GM21381 (cell line): ENCODE results near the gene GFOD2.
"Not testable (repeated sequence)": the region's sequence is repeated elsewhere in the genome, so short reads cannot be mapped to it uniquely, and the experiment has no call there.

Experiments used
- ATAC-seq: cut with Tn5 transposase; IDR thresholded peaks from one replicate; pipeline ENCODE4 v1.9.1; 2021; ENCODE audit warnings: mild to moderate bottlenecking, moderate library complexity; ENCODE audit not compliant: unreplicated experiment

Gene GFOD2

DNA sequence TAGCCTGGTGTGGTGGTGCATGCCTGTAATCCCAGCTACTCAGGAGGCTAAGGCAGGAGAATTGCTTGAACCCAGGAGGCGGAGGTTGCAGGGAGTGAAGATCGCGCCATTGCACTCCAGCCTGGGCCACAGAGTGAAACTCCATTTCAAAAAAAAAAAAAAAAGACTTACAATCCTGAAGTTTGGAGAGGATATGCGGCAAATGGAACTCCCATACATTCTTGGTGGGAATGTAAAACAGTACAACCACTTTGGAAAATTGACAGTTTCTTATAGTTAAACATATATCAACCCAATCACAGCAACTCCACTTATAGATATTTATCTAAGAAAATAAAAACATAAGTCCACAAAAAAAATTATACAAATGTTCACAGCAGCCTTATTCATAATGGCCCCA, 11.9 kb downstream of the GFOD2 start:
- ATAC-seq: no peak

DNA sequence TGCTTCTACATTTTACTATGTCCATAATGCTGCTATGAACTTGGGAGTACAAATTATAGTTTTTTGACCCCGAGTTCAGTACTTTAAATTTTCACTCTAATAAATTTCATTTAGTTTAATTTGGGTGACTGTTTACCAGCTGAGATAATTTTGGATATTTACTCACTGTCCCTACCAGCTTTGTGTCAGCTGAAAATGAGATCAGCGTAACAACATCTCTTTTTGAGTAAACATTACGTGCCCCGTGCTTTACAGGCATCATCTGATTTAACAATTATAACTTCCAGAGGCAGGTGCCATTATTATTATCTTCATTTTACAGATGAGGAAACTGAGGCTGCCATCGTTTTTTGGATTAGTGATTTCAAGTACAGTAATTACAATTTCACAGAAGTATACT, 15.0 kb downstream of the GFOD2 start:
- ATAC-seq: no peak

DNA sequence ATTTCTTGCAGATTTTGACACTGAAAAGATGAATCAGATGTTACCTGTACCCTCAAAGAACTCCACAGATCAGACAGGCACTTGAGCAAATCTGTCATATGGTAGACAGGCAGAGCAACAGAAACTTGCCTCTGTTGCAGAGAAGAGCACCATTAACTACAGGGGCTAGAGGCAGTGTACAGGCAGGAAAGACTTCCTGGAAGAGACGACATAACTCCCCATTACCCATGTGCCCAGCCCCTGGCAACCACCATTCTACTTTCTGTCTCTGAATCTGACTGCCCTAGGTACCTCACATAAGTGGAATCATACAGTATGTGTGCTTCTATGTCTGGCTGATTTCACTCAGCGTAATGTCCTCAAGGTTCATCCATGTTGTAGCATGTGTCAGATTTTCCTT, 15.5 kb downstream of the GFOD2 start:
- no peak for ATAC-seq

DNA sequence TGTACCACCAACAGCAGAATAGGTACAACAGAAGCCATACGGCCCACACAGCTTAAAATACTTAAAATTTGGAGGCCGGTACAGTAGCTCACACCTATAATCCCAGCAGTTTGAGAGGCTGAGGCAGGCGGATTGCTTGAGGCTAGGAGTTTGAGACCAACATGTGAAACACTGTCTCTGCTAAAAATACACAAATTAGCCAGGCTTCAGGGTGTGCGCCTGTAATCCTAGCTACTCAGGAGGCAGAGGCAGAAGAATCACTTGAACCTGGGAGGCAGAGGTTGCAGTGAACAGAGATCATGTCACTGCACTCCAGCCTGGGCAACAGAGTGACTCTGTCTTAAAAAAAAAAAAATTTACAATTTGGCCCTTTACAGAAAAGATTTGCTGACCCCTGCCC, 17.0 kb downstream of the GFOD2 start:
- ATAC-seq: no peak

DNA sequence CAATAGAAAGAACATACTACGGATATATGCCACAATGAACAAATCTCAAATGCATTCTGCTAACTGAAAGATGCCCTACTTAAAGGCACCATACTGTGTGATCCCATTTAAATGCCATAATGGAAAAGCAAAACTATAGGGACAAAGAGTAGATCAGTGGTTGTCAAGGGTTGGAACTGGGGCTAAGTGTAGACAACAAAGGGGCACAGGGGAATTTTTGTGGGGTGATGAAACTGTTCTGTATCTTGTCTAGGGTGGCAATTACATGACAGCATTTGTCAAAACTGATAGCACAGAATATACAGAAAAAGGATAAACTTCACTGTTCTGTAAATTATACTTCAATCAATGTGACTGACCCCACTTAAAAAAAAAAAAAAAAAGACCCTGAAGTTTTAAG, 17.7 kb downstream of the GFOD2 start:
- ATAC-seq: no peak

DNA sequence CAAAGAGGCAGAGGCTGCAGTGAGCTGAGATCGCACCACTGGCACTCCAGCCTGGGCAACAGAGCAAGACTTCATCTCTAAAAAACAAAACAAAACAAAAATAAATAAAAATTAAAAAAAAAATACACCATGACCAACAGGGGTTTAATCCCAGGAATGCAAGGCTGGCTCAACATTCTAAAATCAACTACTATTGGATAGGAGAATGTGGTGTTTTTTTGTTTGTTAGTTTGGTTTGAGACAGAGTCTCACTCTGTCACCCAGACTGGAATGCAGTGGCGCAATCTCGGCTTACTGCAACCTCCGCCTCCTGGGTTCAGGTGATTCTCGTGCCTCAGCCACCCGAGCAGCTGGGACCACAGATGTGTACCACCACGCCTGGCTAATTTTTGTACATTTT, 19.9 kb downstream of the GFOD2 start:
- ATAC-seq: no peak

DNA sequence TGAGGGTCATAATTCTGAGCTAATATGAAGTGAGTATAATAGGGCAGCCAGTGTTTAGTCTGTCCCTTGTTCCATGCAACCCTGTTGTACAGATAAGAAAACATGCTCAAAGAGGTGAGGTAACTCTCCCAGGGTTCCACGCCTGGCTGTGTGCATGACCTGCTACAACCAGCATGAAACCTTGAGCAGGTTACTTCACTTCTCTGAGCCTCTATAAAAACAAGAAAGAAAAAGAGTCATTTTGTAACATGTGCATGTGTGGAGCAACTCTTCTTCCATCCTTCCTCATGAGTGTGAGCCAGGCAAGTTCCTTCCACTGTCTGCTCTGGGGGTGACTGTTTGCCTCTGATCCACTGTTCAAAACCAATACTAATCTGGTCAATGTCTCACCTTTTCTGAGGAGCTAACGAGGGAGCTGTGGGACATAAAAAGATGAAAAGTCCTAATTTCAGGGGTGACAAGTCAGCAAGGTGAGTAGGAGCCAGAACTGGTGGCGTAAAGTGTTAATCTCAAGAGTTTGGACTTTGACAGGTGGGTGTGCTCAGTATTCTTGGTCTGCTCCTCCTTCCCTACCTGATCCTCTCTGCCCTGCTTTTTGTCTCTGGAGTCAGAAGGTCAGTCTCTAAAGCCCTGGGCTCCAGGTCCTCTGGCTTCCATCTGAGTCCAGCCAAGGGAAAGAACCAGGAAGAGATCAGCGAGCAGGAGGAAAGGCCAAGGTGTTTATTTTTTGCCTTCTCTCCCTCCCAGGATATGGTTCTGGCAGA, 21.5 kb downstream of the GFOD2 start:
- ATAC-seq: no peak

DNA sequence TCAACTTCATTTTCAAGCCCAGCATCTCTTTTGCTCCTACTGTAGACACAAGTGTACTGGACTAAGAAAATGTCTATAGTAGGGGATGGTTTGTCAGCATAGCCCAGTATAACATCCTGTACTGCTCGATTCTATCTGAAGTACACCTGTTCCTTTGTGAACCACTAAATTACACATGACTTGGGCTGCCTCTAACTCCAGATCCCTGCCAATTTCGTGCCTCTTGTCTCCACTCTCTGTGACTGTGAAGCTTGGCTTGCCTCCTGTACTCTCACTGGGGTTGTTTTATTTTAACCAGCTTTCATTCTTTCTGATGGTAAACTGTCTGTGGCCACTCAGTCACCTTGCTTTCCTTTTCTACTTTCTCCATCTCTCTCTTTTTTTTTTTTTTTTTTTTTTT, 24.5 kb downstream of the GFOD2 start:
- no peak for ATAC-seq

DNA sequence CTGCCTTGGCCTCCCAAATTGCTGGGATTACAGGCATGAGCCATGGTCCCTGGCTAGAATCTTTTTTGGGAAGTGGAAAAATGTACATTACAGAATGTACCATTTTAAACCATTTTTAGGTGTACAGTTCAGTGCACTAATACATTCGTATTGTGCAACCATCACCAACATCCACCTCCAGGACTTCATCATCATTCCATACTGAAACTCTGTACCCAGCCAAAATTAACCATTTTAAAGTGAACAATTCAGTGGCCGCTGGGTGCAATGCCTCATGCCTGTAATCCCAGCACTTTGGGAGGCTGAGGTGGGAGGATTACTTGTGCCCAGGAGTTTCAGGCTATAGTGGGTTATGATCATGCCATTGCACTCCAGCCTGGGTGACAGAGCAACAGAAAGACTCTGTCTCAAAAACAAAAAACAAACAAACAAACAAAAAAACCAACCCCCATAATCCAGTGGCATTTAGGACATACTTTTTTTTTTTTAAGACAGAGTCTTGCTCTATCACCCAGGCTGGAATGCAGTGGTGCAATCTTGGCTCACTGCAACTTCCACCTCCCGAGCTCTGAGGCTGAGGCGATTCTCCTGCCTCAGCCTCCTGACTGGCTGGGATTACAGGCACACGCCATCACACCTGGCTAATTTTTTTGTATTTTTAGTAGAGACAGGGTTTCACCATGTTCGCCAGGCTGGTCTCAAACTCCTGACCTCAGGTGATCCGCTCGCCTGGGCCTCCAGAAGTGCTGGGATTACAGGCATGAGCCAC, 25.4 kb downstream of the GFOD2 start:
- ATAC-seq: not testable (repeated sequence)

DNA sequence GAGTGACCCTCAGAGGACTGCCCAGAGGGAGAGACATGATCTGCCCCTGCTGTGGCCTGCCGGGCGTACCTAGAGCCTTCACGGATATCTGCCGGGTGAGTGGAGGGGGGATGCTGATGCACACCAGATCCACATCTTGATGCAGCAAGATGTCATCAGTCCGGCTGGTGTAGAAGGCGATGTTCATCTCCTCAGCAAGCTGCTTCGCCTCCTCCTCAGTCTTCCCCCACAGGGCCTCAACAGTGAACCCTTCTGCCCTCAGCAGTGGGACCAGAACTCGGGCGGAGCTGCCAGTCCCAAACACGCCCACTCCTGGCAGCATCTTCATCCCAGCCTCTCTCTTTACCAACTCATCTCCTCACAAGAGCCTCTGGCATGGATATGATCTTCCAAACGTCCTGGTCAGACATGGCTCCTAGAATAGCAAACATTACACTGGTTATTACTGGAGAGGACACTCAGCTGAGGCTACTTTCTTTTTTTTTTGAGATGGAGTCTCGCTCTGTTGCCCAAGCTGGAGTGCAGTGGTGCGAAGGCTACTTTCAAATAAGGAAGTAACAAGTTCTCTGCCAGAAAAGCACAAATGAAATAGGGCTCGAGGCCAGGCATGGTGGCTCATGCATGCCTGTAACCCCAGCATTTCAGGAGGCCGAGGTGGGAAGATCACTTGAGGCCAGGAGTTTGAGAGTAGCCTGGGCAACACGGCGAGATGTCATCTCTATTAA, 33.6 kb downstream of the GFOD2 start:
- ATAC-seq: no peak

DNA sequence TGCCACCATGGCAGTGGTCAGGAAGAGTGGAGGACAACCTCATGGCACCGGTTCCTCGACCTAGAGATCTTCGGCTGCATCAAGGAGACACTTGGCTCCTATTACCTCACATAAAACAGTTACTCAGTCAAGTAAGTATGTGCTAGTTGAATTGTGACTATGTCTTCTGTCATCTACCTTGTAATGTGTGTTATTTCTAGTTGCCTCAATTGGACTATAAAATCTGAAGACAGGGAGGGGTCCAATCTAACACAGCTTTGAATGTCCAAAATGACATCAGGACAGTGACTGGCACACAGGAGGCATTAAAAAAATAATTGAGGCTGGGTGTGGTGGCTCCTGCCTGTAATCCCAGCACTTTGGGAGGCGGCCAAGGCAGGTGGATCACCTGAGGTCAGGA, 35.3 kb downstream of the GFOD2 start:
- ATAC-seq: no peak

DNA sequence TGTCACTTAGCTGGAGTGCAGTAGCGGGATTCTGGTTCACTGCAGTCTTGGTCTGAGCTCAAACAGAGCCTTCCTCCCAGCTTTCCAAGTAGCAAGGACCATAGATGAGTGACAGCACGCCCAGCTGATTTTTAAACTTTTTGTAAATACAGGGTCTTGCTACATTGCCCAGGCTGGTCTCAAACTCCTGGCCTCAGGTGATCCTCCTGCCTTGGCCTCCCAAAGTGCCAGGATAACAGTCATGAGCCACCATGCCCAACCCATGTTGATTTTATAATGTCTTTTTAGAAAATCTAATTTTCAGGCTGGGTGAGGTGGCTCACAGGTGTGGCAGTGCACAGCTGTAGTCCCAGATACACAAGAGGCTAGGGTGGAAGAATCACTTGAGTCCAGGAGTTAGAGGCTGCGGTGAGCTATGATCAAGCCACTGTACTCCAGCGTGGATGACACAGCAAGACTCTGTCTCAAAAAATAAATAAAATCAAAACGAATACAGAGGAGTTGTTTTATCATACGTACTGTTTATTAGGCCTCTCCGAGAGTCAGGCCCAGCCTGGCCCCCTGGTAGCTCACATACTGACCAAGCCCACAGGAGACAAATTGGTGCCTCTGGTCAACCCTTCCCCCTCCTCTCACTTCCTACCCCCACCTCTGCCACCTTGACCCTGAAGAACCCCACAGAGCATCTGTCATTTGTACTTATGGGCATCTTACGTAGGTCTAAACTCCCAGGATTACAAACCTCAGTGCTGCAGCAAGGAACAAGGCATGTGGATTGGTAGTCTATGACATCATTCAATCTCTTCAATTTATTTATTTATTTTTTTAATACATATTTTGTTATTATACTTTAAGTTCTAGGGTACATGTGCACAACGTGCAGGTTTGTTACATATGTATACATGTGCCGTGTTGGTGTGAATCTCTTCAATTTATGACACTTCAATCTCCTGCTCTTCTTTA, 38.9 kb downstream of the GFOD2 start:
- ATAC-seq: no peak

DNA sequence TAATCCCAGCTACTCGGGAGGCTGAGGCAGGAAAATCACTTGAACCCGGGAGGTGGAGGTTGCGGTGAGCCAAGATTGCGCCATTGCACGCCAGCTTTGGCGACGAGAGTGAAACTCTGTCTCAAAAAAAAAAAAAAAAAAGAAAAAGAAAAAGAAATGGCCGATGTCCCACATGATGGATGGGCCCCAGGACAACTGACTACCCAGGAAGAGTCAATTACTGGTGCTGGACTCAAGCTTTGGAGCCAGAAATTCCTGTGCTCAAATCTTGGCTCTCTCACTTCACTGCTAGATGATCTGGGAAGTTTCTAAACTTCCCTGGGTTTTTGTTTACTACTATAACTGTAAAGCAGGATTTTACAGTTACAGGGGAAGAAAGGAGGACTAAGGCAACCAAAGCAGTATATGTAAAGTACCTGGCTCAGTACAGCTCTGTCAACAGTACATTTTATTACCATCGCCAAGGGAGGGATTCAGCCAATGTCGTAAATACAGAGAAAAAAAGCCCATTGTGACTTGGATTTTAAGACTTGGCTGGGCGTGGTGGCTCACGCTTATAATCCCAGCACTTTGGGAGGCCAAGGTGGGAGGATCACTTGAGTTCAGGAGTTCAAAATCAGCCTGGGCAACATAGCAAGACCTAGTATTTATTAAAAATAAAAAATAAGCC, 40.6 kb downstream of the GFOD2 start:
- ATAC-seq: no peak

DNA sequence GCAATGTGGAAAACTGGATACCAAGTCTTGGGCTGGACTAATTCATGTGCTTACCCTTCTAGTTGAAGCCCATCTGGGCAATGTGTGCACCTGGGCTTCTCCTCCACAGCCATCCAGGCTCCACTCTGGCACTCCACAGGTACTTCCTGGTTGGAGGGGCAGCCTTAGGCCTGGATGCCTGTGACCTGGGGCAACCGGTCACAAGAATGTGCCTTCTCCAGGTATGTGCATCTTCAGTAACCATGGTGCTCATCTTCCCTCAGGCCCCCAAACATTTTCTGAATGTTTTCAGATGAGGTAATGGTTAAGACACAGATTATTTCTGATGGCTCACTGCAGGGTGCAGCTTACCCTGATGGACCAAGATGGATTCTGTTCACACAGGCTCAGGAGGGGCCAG, 41.4 kb downstream of the GFOD2 start:
- no peak for ATAC-seq

DNA sequence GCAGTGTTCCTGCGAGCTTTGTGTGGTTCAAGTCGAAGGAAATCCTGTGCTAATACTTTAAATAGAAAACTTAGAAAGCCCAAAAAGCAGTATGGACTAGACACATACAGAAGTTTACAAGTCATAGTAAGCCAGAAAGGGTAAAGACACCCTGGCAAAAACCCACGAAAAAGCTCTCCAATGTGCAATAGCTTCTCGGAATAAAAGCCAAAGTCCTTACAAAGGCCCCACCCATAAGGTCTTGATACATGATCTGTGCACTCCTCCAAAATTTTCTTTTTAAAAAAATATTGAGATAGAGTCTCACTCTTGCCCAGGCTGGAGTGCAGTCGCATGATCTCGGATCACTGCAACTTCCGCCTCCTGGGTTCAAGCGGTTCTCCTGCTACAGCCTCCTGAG, 42.2 kb downstream of the GFOD2 start:
- ATAC-seq: no peak

DNA sequence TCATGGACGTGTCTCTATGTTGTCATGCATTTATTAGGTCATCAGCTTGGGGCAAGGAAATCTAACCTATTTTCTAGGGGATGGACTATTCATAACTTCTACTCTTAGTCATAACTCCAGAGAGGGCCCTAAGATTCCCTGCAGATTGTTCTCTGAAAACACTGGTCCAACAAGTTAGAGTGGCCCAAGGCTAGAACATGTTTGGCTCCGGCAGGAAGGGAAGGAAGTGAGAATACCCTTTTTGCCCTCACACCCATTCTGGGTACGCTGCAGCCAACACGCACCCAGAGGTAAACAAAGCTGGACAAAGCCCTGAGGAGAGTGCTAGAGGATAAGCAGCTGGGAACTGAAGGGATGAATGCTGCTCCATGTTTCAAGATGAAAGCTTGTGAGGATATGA, 42.6 kb downstream of the GFOD2 start:
- no peak for ATAC-seq

DNA sequence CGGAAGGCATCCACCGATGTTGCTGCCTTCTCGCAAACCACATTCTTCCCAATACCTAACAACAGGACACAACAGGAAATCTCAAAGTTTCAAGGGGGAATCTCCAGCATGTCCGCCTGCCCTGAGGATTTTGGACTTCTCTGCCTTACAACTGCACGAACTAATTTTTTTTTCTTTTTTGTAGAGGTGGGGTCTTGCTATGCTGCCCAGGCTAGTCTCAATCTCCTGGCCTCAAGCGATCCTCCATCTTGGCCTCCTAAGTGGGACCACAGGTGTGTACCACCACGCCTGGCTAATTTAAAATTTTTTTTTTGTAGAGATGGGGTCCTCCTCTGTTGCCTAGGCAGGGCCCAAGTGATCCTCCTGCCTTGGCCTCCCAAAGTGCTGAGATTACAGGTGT, 43.1 kb downstream of the GFOD2 start:
- no peak for ATAC-seq

DNA sequence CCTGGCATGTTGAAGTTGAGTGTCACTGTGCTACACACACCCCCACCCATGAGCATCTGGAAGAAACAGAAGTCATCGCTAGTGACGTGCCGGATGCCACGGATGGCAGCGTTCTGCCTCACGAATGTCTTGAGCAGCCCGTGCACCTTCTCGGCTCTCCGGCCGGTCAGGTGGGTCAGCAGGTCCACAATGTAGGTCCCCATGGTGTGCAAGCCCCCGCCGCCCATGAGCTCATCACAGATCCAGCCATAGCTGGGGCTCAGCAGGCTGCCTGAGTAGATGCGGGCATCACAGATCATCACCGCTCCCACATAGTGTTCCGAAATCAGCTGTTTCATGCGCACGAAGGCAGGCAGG, 43.6 kb downstream of the GFOD2 start:
- no peak for ATAC-seq

DNA sequence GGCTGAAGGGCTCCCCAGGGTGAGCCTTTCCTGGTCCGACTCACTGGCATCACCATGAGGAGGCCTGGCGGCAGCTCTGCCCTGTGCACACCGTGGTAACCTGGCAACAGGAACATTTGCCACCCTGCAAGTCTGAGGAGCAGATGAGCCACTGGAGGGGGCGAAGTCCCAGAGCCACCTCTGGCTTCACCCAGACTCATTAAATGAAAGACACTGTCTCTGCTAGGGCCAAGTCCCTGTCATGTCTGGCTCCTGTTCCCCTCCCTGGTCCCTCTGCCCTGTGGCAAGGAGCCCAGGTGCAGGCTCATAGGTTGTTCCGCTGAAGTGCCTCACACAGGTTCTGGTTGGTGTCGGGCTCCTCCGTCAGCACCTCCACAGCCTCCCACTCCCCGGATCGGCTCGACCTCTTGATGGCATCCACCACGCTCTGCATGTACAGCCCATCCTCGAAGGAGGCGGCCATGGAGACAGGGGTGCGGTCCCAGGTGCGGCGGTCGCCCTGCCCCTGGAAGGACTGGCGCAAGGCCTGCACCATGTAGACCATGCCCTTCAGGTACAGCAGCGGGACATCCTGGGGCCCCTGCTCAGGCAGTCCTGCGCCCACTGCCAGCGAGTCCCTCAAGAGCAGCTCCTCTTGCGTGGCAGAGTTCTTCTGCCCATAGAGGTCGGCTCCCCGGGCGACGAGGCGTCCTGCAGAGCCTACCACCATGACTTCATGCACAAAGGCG, 44.1 kb downstream of the GFOD2 start:
- no peak for ATAC-seq
